GM19035 (cell line): ENCODE results near the gene PLA2G1B.

Experiments used
- ATAC-seq: cut with Tn5 transposase; IDR thresholded peaks from one replicate; pipeline ENCODE4 v1.9.1; 2021; ENCODE audit not compliant: unreplicated experiment

Gene PLA2G1B

GRCh38 chr12:120327593-120327992 is at the start of gene PLA2G1B:
Gene PLA2G1B (minus strand): TSS chr12:120327779. CDS start chr12:120327753, 26 bp downstream.
- no peak for ATAC-seq

- no peak for ATAC-seq
Measured at GRCh38 chr12:120376934-120377572, 49.5 kb upstream of the PLA2G1B start.

- ATAC-seq = no peak
Measured at GRCh38 chr12:120376416-120376815, 48.8 kb upstream of the PLA2G1B start.

GRCh38 chr12:120376009-120376408 is 48.4 kb upstream of the PLA2G1B start:
- ATAC-seq = no peak

GRCh38 chr12:120373683-120374082 is 46.1 kb upstream of the PLA2G1B start:
- no peak for ATAC-seq

GRCh38 chr12:120370343-120371243 is 43.0 kb upstream of the PLA2G1B start:
- no peak for ATAC-seq

GRCh38 chr12:120369603-120370342 is 42.2 kb upstream of the PLA2G1B start:
- no peak for ATAC-seq

- no peak for ATAC-seq
Measured at GRCh38 chr12:120368789-120369602, 41.4 kb upstream of the PLA2G1B start, which contains the start of gene MSI1. Gene MSI1 (minus strand): TSS chr12:120369164. CDS start chr12:120369091, 73 bp downstream.

- no peak for ATAC-seq
Measured at GRCh38 chr12:120367924-120368788, 40.6 kb upstream of the PLA2G1B start.

- ATAC-seq = no peak
Measured at GRCh38 chr12:120367233-120367923, 39.8 kb upstream of the PLA2G1B start.

GRCh38 chr12:120366845-120367232 is 39.3 kb upstream of the PLA2G1B start:
- no peak for ATAC-seq

- ATAC-seq = no peak
Measured at GRCh38 chr12:120366341-120366705, 38.7 kb upstream of the PLA2G1B start.

GRCh38 chr12:120365675-120366340 is 38.2 kb upstream of the PLA2G1B start:
- no peak for ATAC-seq

GRCh38 chr12:120364487-120364886 is 36.9 kb upstream of the PLA2G1B start:
- ATAC-seq = no peak

- no peak for ATAC-seq
Measured at GRCh38 chr12:120363274-120363855, 35.8 kb upstream of the PLA2G1B start.

- no peak for ATAC-seq
Measured at GRCh38 chr12:120362516-120363273, 35.1 kb upstream of the PLA2G1B start.

GRCh38 chr12:120361506-120362208 is 34.1 kb upstream of the PLA2G1B start:
- ATAC-seq = no peak
